Erythroblast (primary cell): Measurements from ENCODE around the gene ATXN2.
"Not testable (repeated sequence)": the region's sequence is repeated elsewhere in the genome, so short reads cannot be mapped to it uniquely, and the experiment has no call there.

ENCODE experiments used
- DNase-seq, 2 experiments: peaks; one replicate each; lab custom pipeline; 2025; lab: John Stamatoyannopoulos, UW
- GATA1 ChIP-seq: IDR thresholded peaks from 2 replicates; pipeline ENCODE4 v1.6.1; 2011; ENCODE audit warnings: low read depth, mild to moderate bottlenecking, control low read depth, low read length, moderate library complexity
- POLR2A ChIP-seq: IDR thresholded peaks from 2 replicates; pipeline ENCODE4 v1.6.1; 2011; ENCODE audit warnings: mild to moderate bottlenecking, low read length

ATXN2 gene

DNA sequence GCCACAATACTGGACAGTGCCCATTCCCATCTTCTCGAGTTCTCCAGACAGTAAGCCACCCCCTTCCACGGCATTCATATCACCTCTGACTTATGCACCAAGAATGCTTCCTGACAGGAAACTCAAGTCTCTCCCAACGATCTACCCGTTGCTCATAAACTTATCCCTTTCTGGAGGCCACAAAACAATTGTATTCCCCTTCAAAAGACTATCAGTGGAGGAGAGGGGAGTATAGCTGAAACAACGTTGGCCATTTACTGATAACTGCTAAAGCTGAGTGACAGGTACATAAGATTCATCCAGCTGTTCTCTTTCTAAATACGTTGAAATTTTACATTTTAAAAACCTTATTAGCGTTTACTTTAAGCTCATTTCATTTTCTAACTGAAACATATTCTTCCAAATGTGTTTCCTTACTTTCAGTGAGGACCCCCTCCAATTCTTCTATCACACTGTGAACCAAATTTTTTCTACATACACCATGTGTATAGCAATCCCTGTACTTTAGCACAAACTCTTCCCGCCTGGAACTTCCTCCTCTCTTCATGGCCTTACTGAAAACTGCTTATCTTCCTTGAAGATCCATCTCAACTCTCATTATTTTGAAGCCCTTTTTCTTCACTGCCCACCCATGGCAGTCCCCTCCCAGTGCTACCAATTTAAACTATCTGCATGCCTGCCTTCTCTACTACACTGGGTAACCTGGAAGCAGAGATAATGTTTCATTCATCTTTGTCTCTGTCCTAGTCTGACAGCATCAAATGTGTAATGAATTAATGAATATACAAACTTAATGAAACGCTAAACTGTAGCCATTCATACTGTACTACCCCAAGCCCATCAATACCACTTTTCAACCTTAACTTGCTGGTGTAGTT, 28.8 kb downstream of the ATXN2 start:
- TF ChIP-seq POLR2A (no peak), GATA1 (no peak)
- no peak for DNase-seq

DNA sequence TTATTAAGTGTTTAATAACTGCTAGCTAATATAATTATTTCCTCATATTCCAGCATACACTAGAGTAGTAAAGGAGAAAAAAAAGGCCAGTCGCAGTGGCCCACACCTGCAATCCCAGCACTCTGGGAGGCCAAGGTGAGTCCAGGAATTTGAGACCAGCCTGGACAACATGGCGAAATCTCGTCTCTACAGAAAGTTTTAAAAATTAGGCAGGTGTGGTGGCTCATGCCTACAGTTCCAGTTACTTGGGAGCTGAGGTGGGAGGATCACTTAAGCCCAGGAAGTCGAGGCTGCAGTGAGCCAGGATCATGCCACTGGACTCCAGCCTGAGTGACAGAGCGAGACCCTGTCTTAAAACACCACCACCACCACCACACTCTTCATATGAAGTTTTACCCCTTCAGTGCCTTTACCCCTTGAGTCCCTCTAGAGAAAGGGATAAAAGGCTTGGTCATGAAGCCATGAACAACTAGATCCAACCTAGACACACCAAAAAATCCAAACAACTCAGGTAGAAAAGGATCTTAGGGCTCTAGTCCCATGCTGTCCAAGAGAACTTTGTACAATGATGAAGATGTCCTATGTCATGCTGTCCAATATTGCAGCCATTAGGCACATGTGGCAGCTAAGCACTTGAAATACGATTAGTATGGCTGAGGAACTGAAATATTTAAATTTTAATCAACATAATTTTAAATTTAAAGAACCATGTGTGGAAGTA, 29.6 kb downstream of the ATXN2 start:
- DNase-seq: no peak
- TF ChIP-seq POLR2A: no peak
- TF ChIP-seq GATA1: no peak

DNA sequence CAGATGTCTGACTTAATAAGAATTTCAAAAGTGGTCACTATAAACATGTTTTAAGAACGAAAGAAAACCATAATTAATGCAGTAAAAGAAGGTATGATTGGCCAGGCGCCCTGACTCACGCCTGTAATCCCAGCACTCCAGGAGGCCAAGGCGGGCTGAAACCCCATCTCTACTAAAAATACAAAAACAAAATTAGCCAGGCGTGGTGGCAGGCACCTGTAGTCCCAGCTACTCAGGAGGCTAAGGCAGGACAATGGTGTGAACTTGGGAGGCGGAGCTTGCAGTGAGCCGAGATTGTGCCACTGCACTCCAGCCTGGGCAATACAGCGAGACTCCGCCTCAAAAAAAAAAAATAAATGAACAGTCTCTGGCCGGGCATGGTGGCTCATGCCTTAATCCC, 38.3 kb downstream of the ATXN2 start:
- not testable (repeated sequence) for DNase-seq

DNA sequence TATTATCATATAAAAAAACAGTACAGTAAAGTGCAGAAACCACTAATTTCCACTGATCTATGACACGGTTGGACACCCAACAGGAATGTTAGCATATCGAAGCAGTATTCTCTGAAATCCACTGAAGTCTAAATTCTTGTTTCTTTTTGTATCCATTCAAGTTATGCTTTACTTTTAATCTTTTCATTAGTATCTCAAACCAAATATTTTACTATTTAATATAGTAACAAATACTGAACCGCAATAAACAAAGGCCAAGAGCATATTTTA, 41.1 kb downstream of the ATXN2 start:
- TF ChIP-seq POLR2A (no peak), GATA1 (no peak)
- no peak for DNase-seq

DNA sequence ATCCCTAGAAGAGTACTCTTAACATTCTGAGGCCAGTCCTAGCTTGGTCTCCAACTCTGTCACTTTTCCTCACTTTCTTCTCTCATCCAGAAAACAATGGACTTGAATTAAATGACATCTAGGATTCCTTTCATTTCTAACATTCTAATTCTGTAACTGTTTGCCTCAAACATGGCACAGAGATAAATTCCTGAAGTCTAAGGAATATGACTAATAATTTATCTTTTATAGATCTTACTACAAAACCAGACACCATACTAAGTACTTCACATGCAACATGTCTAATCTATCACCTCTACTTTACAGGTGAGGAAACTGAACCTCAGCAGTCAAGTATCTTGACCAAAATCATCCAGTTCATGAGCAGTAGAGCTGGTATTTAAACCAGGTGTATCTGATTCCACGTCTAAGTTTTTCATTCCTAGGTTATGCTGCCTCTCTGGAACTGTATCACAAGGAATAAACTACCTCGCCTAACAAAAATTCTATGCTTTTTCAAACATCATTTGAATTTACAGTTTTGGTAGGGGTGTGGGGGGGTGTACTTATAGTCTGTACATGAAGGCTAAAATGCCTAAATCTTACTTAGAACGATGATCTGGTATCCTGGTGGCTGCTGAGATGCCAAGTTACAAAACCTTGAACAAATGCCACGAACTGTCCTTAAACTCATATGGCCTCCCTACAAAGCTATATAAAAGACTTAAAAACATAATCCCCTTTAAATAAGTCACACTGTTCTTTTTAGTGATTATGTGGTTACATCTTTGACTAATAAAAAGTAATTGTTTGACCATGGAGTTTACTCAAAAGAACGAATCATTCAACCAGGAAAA, 41.6 kb downstream of the ATXN2 start:
- no peak for DNase-seq
- no peak for TF ChIP-seq GATA1
- no peak for TF ChIP-seq POLR2A

DNA sequence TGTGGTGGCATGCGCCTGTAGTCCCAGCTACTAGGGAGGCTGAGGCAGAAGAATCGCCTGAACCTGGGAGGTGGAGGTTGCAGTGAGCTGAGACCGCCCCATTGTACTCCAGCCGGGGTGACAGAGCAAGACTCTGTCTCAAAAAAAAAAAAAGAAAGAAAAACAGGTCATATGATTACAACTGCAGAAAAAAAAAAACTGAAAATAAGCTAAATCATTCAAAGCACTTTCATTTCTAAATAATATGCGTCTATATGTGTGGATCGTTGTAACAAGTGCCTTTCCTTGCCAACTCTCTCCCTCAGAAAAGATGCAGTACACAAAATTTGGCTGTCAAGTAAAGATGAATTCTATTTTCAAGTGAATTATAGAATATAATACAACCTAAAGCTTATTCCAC, 42.4 kb downstream of the ATXN2 start:
- DNase-seq: no peak

DNA sequence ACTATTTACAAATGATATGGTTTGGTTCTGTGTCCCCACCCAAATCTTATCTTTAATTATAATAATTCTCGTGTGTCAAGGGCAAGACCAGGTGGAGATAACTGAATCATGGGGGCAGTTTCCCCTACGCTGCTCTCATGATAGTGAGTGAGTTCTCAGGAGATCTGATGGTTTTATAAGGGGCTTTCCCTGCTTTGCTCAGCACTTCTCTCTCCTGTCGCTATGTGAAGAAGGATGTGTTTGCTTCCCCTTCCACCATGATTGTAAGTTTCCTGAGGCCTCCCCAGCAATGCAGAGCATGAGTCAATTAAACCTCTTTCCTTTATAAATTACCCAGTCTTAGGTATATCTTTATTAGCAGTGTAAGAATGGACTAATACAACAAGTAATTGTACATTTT, 43.8 kb downstream of the ATXN2 start:
- peak in 1 of 2 experiments; percentile 13 for DNase-seq

More for the DNA sequence above, 42.4 kb downstream of the ATXN2 start:
- no peak for TF ChIP-seq POLR2A
- no peak for TF ChIP-seq GATA1

DNA sequence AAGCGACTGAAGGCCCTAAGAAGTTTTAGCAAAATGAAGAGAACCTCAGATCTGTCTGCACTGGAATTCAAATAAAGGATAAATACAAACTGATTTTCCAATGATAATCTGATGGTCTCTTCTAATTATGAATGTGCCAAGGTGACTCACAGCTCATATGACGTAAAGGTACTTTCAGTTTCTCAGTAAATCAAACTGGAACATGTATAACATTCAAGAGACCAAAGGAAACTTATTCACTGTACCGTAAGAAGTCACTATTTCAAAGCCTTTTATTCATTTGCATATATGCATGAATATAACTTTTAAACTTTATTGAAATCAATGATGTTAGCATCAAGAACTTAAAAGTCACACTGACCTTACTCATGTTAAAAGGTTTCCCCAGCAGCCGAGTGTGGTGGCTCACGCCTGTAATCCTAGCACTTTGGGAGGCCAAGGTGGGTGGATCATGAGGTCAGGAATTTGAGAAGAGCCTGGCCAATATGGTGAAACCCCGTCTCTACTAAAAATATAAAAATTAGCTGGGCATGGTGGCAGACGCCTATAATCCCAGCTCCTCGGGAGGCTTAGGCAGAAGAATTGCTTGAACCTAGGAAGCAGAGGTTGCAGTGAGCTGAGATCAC, 52.2 kb downstream of the ATXN2 start:
- TF ChIP-seq GATA1 (no peak), POLR2A (no peak)
- no peak for DNase-seq

DNA sequence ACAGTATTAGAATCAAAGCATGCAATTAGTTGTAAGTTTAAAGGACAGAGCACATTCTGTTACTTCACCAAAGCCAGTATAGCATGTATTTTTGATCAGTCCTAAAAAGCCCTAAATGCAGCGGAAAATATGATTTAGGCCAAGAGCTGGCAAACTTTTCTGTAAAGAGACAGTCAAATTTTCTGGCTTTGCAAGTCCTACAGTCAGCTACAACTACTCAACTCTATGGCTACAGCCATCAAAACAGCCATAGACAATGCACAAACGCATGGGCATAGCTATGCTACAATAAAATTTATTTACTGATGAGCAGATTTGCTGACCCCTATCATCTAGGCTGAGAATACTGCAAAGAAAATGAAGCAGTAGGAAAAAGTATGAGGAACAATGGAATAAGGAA, 52.9 kb downstream of the ATXN2 start:
- TF ChIP-seq POLR2A: no peak
- TF ChIP-seq GATA1: no peak
- no peak for DNase-seq

DNA sequence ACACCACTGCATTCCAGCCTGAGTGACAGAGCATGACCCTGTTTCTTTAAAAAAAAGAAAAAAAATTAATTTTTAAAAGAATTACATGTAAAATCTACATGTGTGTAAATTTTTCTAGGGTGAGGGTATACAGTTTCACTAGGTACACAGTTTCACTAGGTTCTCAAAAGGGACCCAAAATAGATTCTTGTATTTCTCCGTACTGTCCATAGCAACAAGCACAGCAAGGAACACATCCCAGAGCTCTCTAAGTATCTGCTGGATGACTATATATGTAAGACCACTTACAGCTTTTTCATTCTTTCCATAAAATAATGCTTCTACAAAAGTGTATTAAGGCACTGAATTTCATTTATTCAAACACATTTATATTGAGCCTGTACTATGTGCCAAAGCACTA, 55.1 kb downstream of the ATXN2 start:
- DNase-seq: no peak
- no peak for TF ChIP-seq POLR2A
- no peak for TF ChIP-seq GATA1

DNA sequence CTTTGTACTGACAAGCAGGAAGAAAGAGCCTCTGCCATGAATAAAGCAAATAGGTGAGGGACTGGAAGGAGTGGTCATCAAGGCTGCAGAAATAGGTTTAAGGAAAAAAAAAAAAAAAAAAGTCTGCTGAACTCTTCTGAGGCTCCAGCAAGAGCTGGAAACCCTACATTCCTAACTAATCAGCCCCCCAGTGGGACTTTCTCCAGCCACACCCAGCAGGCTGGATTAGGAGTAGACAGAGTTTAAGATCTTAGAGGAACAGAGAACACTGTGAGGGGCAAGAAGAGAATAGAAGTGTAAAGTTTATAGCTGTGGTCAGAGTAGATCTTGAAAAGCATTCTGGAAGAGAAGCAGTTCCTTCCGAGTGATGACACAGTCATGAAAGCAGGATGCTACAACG, 66.4 kb downstream of the ATXN2 start:
- TF ChIP-seq POLR2A: no peak
- no peak for TF ChIP-seq GATA1
- DNase-seq: no peak

DNA sequence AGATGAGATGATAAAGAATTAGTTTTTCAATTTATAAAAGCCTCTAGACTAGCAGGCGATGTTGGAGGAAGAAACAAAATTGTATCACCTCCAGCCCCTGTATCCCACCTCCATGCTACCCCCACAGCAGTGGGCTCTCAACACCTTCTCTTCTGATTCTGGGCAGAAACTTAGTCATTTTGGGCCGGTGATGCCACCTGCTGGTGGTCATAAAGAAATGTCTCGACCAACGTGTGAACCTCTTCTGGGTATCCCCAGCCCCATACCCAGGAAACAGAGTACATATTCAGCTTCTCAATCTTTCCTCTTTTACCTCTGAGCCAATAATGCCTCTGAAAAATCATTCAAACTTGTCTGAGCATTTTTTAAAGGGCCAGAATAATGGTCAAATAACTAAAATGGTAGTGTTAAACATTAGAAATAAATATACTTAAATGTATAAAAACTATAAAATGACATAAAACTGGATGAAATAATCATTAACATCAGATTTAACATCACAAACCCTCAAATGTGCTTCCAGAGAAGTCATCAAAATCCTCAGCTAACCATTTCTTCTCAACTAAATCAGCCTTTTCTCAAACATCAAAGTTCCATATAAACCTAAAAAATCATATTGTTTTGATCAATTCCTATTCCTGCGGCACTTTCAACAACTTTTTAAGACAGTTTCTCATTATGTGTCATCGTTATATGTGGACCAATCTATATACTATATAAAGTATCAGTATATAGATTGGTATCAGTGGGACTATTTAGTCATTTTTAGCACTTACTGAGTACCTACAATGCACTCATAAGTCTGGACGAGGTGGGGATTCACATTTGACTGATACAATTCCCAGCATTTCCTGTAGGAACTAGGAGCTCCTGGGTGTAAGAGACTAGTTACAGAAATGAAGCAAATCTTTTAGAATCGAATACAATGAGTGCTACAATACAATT, 69.4 kb downstream of the ATXN2 start:
- DNase-seq: peak; percentile 68 to 84
- TF ChIP-seq GATA1: no peak
- TF ChIP-seq POLR2A: no peak

DNA sequence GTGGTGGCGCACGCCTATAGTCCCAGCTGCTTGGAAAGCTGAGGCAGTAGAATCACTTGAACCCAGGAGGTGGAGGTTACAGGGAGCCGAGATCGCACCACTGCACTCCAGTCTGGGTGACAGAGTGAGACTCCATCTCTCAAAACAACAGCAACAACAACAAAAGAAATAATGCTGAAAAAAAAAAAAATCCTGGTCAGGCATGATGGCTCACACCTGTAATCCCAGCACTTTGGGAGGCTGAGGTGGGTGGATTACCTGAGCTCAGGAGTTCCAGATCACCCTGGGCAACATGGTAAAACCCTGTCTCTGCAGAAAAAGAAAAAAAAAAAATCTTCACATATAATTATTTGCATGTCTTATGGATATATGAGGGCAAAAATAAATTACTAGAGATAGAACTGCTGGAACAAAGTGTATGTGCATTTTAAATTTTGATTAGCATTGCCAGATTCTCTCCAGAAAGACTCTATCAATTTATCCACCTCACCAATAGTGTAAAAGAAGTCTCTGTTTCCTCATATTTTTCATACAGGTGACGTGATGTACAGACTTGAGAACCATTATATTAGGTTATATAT, 75.4 kb downstream of the ATXN2 start:
- TF ChIP-seq POLR2A (no peak), GATA1 (no peak)
- no peak for DNase-seq
